Lower lobe of right lung (tissue), 2 donors: ENCODE data around the gene ACSS1. TPM values are rescaled to one million over a fixed set of nuclear protein-coding genes. Genes with fewer than 3 reads are reported as not detected.

Experiments used
- ATAC-seq, 2 donors: fragments of 200-7000 bp; cut with Tn5 transposase; one replicate each; pipeline ENCODE4 v1.9.1; 2020 to 2022; ENCODE audit warnings: mild to moderate bottlenecking in 2 of 2, moderate library complexity in 2 of 2
- DNase-seq: peaks from one replicate; pipeline ENCODE4 v3.0.0-alpha.2; 2020
- H3K27ac ChIP-seq: fragments of 200-600 bp; one replicate; pipeline ENCODE4 v1.8.0; 2022
- H3K27me3 ChIP-seq: fragments of 200-600 bp; one replicate; pipeline ENCODE4 v1.8.0; 2022; ENCODE audit warnings: low read depth
- H3K36me3 ChIP-seq: fragments of 200-600 bp; one replicate; pipeline ENCODE4 v1.8.0; 2022; ENCODE audit warnings: mild to moderate bottlenecking
- H3K4me1 ChIP-seq: fragments of 200-600 bp; one replicate; pipeline ENCODE4 v1.8.0; 2022
- H3K4me3 ChIP-seq: fragments of 200-600 bp; one replicate; pipeline ENCODE4 v1.8.0; 2022; ENCODE audit warnings: mild to moderate bottlenecking
- H3K9me3 ChIP-seq: fragments of 200-600 bp; one replicate; pipeline ENCODE4 v1.8.0; 2022
- CTCF ChIP-seq: fragments of 200-600 bp; IDR thresholded peaks from one replicate; pipeline ENCODE4 v1.8.0; 2022; ENCODE audit warnings: antibody characterized with exemption, mild to moderate bottlenecking
- intact Hi-C: fragments of 100-400 bp; cut with DNase I; formaldehyde crosslinking; loops from one replicate; pipeline ENCODE4 v1.11.0; 2022
- total RNA-seq: library from RNA; stranded (reverse); fragmentation: NEBNext Ultra II Directional; extraction: Animal tissue kit (Norgen Biotek cat#: 25700); gene quantifications from one replicate; pipeline ENCODE4 v1.2.1, GENCODE V29; 2021
- donor health status: DM: no; HTN: yes; CAD: no; lungs with severe emphysema.

Gene ACSS1
- total RNA-seq, 1 donor from 2014 or later, result 41.8 TPM

GRCh38 chr20:25008388-25009217, 49.3 kb downstream of the ACSS1 start:
- no peak overlapping the region for H3K4me3 ChIP-seq
- intact Hi-C loops, result no loop called here
- peaks cover 87% of the 10 kb centered on the region for H3K36me3 ChIP-seq
- no peaks in the 10 kb centered on the region for H3K4me1 ChIP-seq
- H3K9me3 ChIP-seq, result no peaks in the 10 kb centered on the region
- no peak overlapping the region for H3K27ac ChIP-seq
- DNase-seq, result no peak
- no peaks in the 10 kb centered on the region for H3K27me3 ChIP-seq
- ATAC-seq, result no peak
- no peak for TF ChIP-seq CTCF

- ATAC-seq, result no peak
- Histone ChIP-seq H3K27me3 (no peaks in the 10 kb centered on the region), H3K36me3 (peaks cover 78% of the 10 kb centered on the region), H3K4me3 (no peak overlapping the region), H3K27ac (no peak overlapping the region), H3K4me1 (no peaks in the 10 kb centered on the region), H3K9me3 (no peaks in the 10 kb centered on the region)
- DNase-seq, result no peak
- intact Hi-C loops, result no loop called here
- no peak for TF ChIP-seq CTCF
Measured at GRCh38 chr20:25007491-25008305, 50.2 kb downstream of the ACSS1 start.

- no peaks in the 10 kb centered on the region for H3K9me3 ChIP-seq
- peaks cover 70% of the 10 kb centered on the region for H3K36me3 ChIP-seq
- no peaks in the 10 kb centered on the region for H3K27me3 ChIP-seq
- H3K4me1 ChIP-seq, result no peaks in the 10 kb centered on the region
- no peak overlapping the region for H3K27ac ChIP-seq
- no peak overlapping the region for H3K4me3 ChIP-seq
- DNase-seq (no peak), ATAC-seq (no peak)
- no peak for TF ChIP-seq CTCF
- intact Hi-C loops, result no loop called here
Measured at GRCh38 chr20:25006431-25007167, 51.3 kb downstream of the ACSS1 start.

GRCh38 chr20:25005661-25006060, 52.3 kb downstream of the ACSS1 start:
- Histone ChIP-seq H3K4me1 (peaks cover 3% of the 10 kb centered on the region), H3K27me3 (no peaks in the 10 kb centered on the region), H3K27ac (no peak overlapping the region), H3K36me3 (peaks cover 60% of the 10 kb centered on the region), H3K4me3 (no peak overlapping the region), H3K9me3 (no peaks in the 10 kb centered on the region)
- intact Hi-C loops, result no loop called here
- peak in 1 of 2 donors; percentile 28 for ATAC-seq
- DNase-seq, result no peak
- TF ChIP-seq CTCF, result no peak

- no peak overlapping the region for H3K27ac ChIP-seq
- DNase-seq, result no peak
- no peaks in the 10 kb centered on the region for H3K9me3 ChIP-seq
- no peaks in the 10 kb centered on the region for H3K27me3 ChIP-seq
- ATAC-seq, result peak; percentile 42 to 80
- H3K4me3 ChIP-seq, result no peak overlapping the region
- H3K36me3 ChIP-seq, result peaks cover 56% of the 10 kb centered on the region
- H3K4me1 ChIP-seq, result peaks cover 8% of the 10 kb centered on the region
- TF ChIP-seq CTCF, result no peak
- intact Hi-C loops, result no loop called here
Measured at GRCh38 chr20:25005220-25005619, 52.7 kb downstream of the ACSS1 start.
